H1 (cell line): ENCODE measurements around the gene ASXL1. TPM values are rescaled to one million over a fixed set of nuclear protein-coding genes. Genes with fewer than 3 reads are reported as not detected.

ENCODE experiments used
- CTCF ChIA-PET: fragments of 300-600 bp; sonication (Branson Sonifier 250); formaldehyde crosslinking; loops from one replicate; lab custom pipeline; 2021; ENCODE audit not compliant: partially characterized antibody; lab: Charles Lee
- POLR2A ChIA-PET: fragments of 300-600 bp; sonication (Branson Sonifier 250); formaldehyde crosslinking; loops from one replicate; lab custom pipeline; 2021; ENCODE audit warnings: inconsistent platforms; ENCODE audit not compliant: partially characterized antibody; lab: Charles Lee
- DNase-seq, 2 experiments: peaks; one replicate each; pipeline versions ENCODE4 v3.0.0 to v3.0.0-alpha.2; 2010 to 2022; ENCODE audit warnings: low spot score in 2 of 2, low read depth in 1 of 2, mixed read lengths in 1 of 2
- FAIRE-seq: peaks from 2 replicates; lab custom pipeline; 2011; peaks lifted over from hg19 to GRCh38; lab: Jason Lieb, UNC
- H2AFZ ChIP-seq: 2 replicates; pipeline ENCODE4 v1.8.1; 2012; ENCODE audit warnings: low read length, inconsistent platforms
- H2AK5ac ChIP-seq: 2 replicates; pipeline ENCODE4 v1.6.1; 2013; ENCODE audit warnings: low read depth, low read length
- H2BK120ac ChIP-seq: replicated peaks from 2 replicates; pipeline ENCODE3; 2013; ENCODE audit warnings: low read depth, low read length, inconsistent platforms
- H2BK12ac ChIP-seq: 2 replicates; pipeline ENCODE4 v1.6.1; 2013; ENCODE audit warnings: low read depth, low read length
- H2BK15ac ChIP-seq: 2 replicates; pipeline ENCODE4 v1.6.1; 2013; ENCODE audit warnings: low read length
- H2BK20ac ChIP-seq: 2 replicates; pipeline ENCODE4 v1.6.1; 2013; ENCODE audit warnings: low read length
- H2BK5ac ChIP-seq: 2 replicates; pipeline ENCODE4 v1.6.1; 2013; ENCODE audit warnings: low read depth, low read length
- H3K14ac ChIP-seq: 2 replicates; pipeline ENCODE4 v1.6.1; 2013; ENCODE audit warnings: inconsistent platforms; ENCODE audit not compliant: insufficient read length
- H3K18ac ChIP-seq: 2 replicates; pipeline ENCODE4 v1.6.1; 2013; ENCODE audit warnings: low read length; ENCODE audit errors: extremely low read depth
- H3K23ac ChIP-seq: 2 replicates; pipeline ENCODE4 v1.6.1; 2013; ENCODE audit warnings: inconsistent platforms; ENCODE audit not compliant: insufficient read length
- H3K23me2 ChIP-seq: 2 replicates; pipeline ENCODE4 v1.6.1; 2013; ENCODE audit warnings: low read depth, low read length
- H3K27ac ChIP-seq: 2 replicates; pipeline ENCODE4 v1.6.1; 2011; ENCODE audit warnings: low read depth, low read length, inconsistent platforms
- H3K27me3 ChIP-seq, 4 experiments: replicated peaks in 1 of 4; 1 replicate in 1 of 4; 2 replicates in 3 of 4; pipeline versions ENCODE4 v1.6.1 to v1.8.1; 2011 to 2013; ENCODE audit warnings: low read length in 3 of 4, mild to moderate bottlenecking in 3 of 4, inconsistent platforms in 2 of 4, mixed read lengths in 2 of 4, moderate library complexity in 1 of 4; ENCODE audit not compliant: control insufficient read depth in 3 of 4, insufficient read depth in 3 of 4; ENCODE audit errors: extremely low read depth in 1 of 4
- H3K36me3 ChIP-seq, 4 experiments: 2 replicates each; pipeline versions ENCODE4 v1.6.1 to v1.8.1; 2011 to 2013; ENCODE audit warnings: mild to moderate bottlenecking in 4 of 4, low read length in 3 of 4, moderate library complexity in 2 of 4, control low read depth in 1 of 4, inconsistent platforms in 1 of 4; ENCODE audit not compliant: insufficient read depth in 4 of 4, control insufficient read depth in 2 of 4
- H3K4ac ChIP-seq: replicated peaks from 2 replicates; pipeline ENCODE3; 2013; ENCODE audit warnings: low read length, low read depth, mixed read lengths, inconsistent platforms; ENCODE audit not compliant: insufficient read length
- H3K4me1 ChIP-seq, 4 experiments: replicated peaks in 1 of 4; 1 replicate in 1 of 4; 2 replicates in 3 of 4; pipeline versions ENCODE4 v1.6.1 to v1.8.1; 2011 to 2013; ENCODE audit warnings: low read length in 3 of 4, inconsistent platforms in 2 of 4, mixed read lengths in 1 of 4; ENCODE audit not compliant: insufficient read depth in 4 of 4, control insufficient read depth in 3 of 4
- H3K4me2 ChIP-seq, 2 experiments: 2 replicates each; pipeline versions ENCODE4 v1.6.1 to v1.8.1; 2011 to 2013; ENCODE audit warnings: low read depth in 2 of 2, low read length in 2 of 2, control low read depth in 1 of 2, inconsistent platforms in 1 of 2, mild to moderate bottlenecking in 1 of 2; ENCODE audit not compliant: insufficient read depth in 1 of 2
- H3K4me3 ChIP-seq, 4 experiments: fragments of 200-600, 300-600 bp in 1 of 4; sonication (generic), shearing (Covaris generic), sonication (Bioruptor Twin) in 1 of 4; 2 replicates each; pipeline versions ENCODE4 v1.5.1 to v1.8.1; 2011 to 2016; ENCODE audit warnings: low read length in 4 of 4, low read depth in 3 of 4, control low read depth in 2 of 4, inconsistent platforms in 2 of 4, mild to moderate bottlenecking in 2 of 4, mixed read lengths in 1 of 4, moderate library complexity in 1 of 4; ENCODE audit not compliant: insufficient read depth in 2 of 4; ENCODE audit errors: extremely low read depth in 1 of 4
- H3K56ac ChIP-seq: replicated peaks from 2 replicates; pipeline ENCODE3; 2013; ENCODE audit warnings: low read depth, mild to moderate bottlenecking, mixed read lengths, low read length, inconsistent platforms; ENCODE audit not compliant: insufficient read length
- H3K79me1 ChIP-seq: 2 replicates; pipeline ENCODE4 v1.6.1; 2013; ENCODE audit warnings: low read depth, low read length, control low read depth
- H3K79me2 ChIP-seq, 2 experiments: 2 replicates each; pipeline versions ENCODE4 v1.6.1 to v1.8.1; 2012 to 2013; ENCODE audit warnings: low read length in 2 of 2, mild to moderate bottlenecking in 2 of 2, inconsistent platforms in 1 of 2; ENCODE audit not compliant: insufficient read depth in 2 of 2, control insufficient read depth in 1 of 2
- H3K9ac ChIP-seq, 4 experiments: replicated peaks in 1 of 4; 1 replicate in 1 of 4; 2 replicates in 3 of 4; pipeline versions ENCODE4 v1.6.1 to v1.8.1; 2011 to 2013; ENCODE audit warnings: low read depth in 3 of 4, low read length in 3 of 4, control low read depth in 2 of 4, mild to moderate bottlenecking in 2 of 4, moderate library complexity in 2 of 4, inconsistent platforms in 1 of 4; ENCODE audit errors: extremely low read depth in 1 of 4
- H3K9me3 ChIP-seq, 2 experiments: 2 replicates each; pipeline versions ENCODE4 v1.6.1 to v1.8.1; 2012 to 2013; ENCODE audit warnings: mild to moderate bottlenecking in 2 of 2, moderate library complexity in 2 of 2, control low read depth in 1 of 2, inconsistent platforms in 1 of 2, low read depth in 1 of 2, low read length in 1 of 2, mixed read lengths in 1 of 2; ENCODE audit not compliant: insufficient read depth in 2 of 2
- H4K20me1 ChIP-seq, 2 experiments: replicated peaks in 1 of 2; 2 replicates each; pipeline versions ENCODE3 to v1.8.1; 2011 to 2013; ENCODE audit warnings: inconsistent platforms in 2 of 2, low read length in 2 of 2, mild to moderate bottlenecking in 1 of 2; ENCODE audit not compliant: insufficient read depth in 2 of 2, control insufficient read depth in 1 of 2
- H4K5ac ChIP-seq: 2 replicates; pipeline ENCODE4 v1.6.1; 2013; ENCODE audit warnings: low read length, low read depth, mixed read lengths, inconsistent platforms; ENCODE audit not compliant: insufficient read length
- H4K8ac ChIP-seq: 2 replicates; pipeline ENCODE4 v1.8.0; 2013; ENCODE audit warnings: mild to moderate bottlenecking, moderate library complexity, low read length, inconsistent platforms; ENCODE audit not compliant: insufficient read depth; ENCODE audit errors: extremely low read depth
- H4K91ac ChIP-seq: replicated peaks from 2 replicates; pipeline ENCODE3; 2013; ENCODE audit warnings: low read length, mixed read lengths, inconsistent platforms; ENCODE audit not compliant: insufficient read length
- HDAC2 ChIP-seq, 2 experiments: fragments of 300-600 bp in 1 of 2; sonication (generic) in 1 of 2; IDR thresholded peaks; 2 replicates each; pipeline ENCODE4 v1.6.1; 2011 to 2012; ENCODE audit warnings: low read depth in 2 of 2, low read length in 2 of 2, mild to moderate bottlenecking in 2 of 2, moderate library complexity in 2 of 2, borderline replicate concordance in 1 of 2, inconsistent platforms in 1 of 2
- NRF1 ChIP-seq: IDR thresholded peaks from 2 replicates; pipeline ENCODE4 v1.6.1; 2011; ENCODE audit warnings: mild to moderate bottlenecking, low read depth, low read length, improper control_type of control experiment
- SP2 ChIP-seq: IDR thresholded peaks from 2 replicates; pipeline ENCODE4 v1.6.1; 2012; ENCODE audit warnings: mild to moderate bottlenecking, low read length, inconsistent platforms
- TEAD4 ChIP-seq: IDR thresholded peaks from 2 replicates; pipeline ENCODE4 v1.6.1; 2012; ENCODE audit warnings: low read depth, low read length, inconsistent platforms, mixed read lengths
- WGBS, 2 experiments: shearing (Covaris generic) in 1 of 2; methylation state at CpG; one replicate each; pipeline versions ENCODE4 v1.1.6 to v1.1.7; 2013 to 2015; ENCODE audit warnings: low lambda C conversion rate in 2 of 2, mixed read lengths in 2 of 2, inconsistent platforms in 1 of 2, low coverage in 1 of 2, missing lambda C conversion rate in 1 of 2; ENCODE audit not compliant: insufficient replicate concordance in 2 of 2, insufficient coverage in 1 of 2, insufficient read length in 1 of 2; ENCODE audit errors: extremely low coverage in 1 of 2, missing lambda C conversion rate in 1 of 2; 5-methylcytosine and 5-hydroxymethylcytosine counted together
- polyA plus RNA-seq, 7 experiments: library from polyadenylated mRNA; depleted of rRNA in 3 of 7; stranded (reverse) in 5 of 7; unstranded in 2 of 7; fragments of >200 nt in 5 of 7; fragments of 200-250 nt in 2 of 7; gene quantifications; 1 replicate in 5 of 7; 2 replicates in 1 of 7; 4 replicates in 1 of 7; pipeline versions ENCODE4 v1.2.1 to v1.2.3, GENCODE V29; 2011 to 2013; ENCODE audit warnings: missing spikeins in 2 of 7, mixed read lengths in 2 of 7
- total RNA-seq: library from RNA; stranded (reverse); fragmentation: NEBNext Ultra II Directional; extraction: Animal tissue kit (Norgen Biotek cat#: 25700); gene quantifications from 2 replicates; pipeline ENCODE4 v1.2.1, GENCODE V29; 2021

ASXL1 gene
- total and polyA plus RNA-seq, 2 of the 8 experiments (the other 6 are each of a cell fraction or from before 2014, with no cell fraction given), result 10.6 to 26.5 TPM

DNA sequence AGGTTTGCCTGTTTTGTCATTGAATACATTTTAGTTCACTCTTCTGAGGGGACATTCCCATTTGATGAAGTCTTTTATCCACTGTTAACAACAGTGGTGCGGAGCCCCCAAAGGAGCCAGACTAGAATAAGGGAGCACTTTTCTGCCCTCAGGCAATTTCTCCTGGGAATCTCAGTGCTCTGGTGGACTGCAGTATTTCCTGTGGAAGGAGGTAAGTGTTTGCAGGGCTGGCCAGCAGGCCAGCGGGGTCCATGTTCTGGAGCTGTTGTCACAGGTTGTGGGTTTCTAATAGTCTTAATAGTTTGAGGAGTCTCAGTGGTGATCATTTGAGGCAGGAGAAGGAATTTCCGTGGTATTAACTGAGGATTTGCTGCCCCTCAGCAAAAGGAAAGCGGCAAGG, 83.5 kb downstream of the ASXL1 start:
- H4K91ac ChIP-seq, result no peak overlapping the region
- no peaks in the 10 kb centered on the region for H3K9me3 ChIP-seq
- no peak overlapping the region for H2BK12ac ChIP-seq
- H3K9ac ChIP-seq, result no peak overlapping the region
- no peak overlapping the region for H2BK15ac ChIP-seq
- no peaks in the 10 kb centered on the region for H3K79me2 ChIP-seq
- peaks cover 3 to 9% of the 10 kb centered on the region in 2 experiments for H4K20me1 ChIP-seq
- no peak overlapping the region for H3K56ac ChIP-seq
- H3K79me1 ChIP-seq, result no peaks in the 10 kb centered on the region
- no peak overlapping the region for H3K18ac ChIP-seq
- H2BK5ac ChIP-seq, result no peak overlapping the region
- WGBS, 2 experiments, result 93% methylated on average over 4 of the region's 4 CpGs; no CpG with 5 or more reads in 1 of the 2 experiments
- H3K23me2 ChIP-seq, result no peaks in the 10 kb centered on the region
- FAIRE-seq (no peak), DNase-seq (no peak)
- no peak overlapping the region for H3K23ac ChIP-seq
- ChIA-PET CTCF (interaction anchor here (0.7 to 1.7 kb wide), 7 partner anchors 9 to 105 kb away, joined by 3 to 9 read pairs (median 3); no protein-coding TSS in a partner anchor), POLR2A (interaction anchor here (1.0 kb wide), 2 partner anchors 15 to 97 kb away, joined by 3 read pairs; no protein-coding TSS in a partner anchor)
- H2AFZ ChIP-seq, result no peak overlapping the region
- peaks cover 0 to 5% (median 3%) of the 10 kb centered on the region in 4 experiments; a peak in 3 of 7 replicates for H3K4me1 ChIP-seq
- H3K36me3 ChIP-seq, result peaks cover under 1 to 12% (median 1%) of the 10 kb centered on the region in 4 experiments; a peak in 5 of 8 replicates
- H3K4ac ChIP-seq, result no peak overlapping the region
- H3K14ac ChIP-seq, result no peak overlapping the region
- H4K8ac ChIP-seq, result no peak overlapping the region
- TF ChIP-seq TEAD4, result no peak
- TF ChIP-seq SP2, result no peak
- no peak for TF ChIP-seq NRF1
- TF ChIP-seq HDAC2 (IDR thresholded peaks at IDR 0.05; ENCODE audit: borderline replicate concordance in 1 of 2, low read depth in 2 of 2, low read length in 2 of 2), result no peak
- H2BK120ac ChIP-seq, result no peak overlapping the region
- no peak overlapping the region for H2BK20ac ChIP-seq
- no peak overlapping the region for H2AK5ac ChIP-seq
- no peak overlapping the region for H4K5ac ChIP-seq
- H3K27ac ChIP-seq, result no peak overlapping the region
- H3K4me3 ChIP-seq, result no peak overlapping the region
- H3K27me3 ChIP-seq, result no peaks in the 10 kb centered on the region
- H3K4me2 ChIP-seq, result no peak overlapping the region
